Fibroblast of pulmonary artery (primary cell): ENCODE results near the gene LY86.

Experiments used
- DNase-seq: peaks from one replicate; pipeline ENCODE4 v3.0.0-alpha.2; 2010; ENCODE audit warnings: low read depth
- H3K4me3 ChIP-seq: replicated peaks from 2 replicates; pipeline ENCODE4 v1.5.1; 2011; ENCODE audit warnings: low read depth, mild to moderate bottlenecking, control low read depth, low read length, moderate library complexity
- CTCF ChIP-seq: IDR thresholded peaks from 2 replicates; pipeline ENCODE4 v1.5.1; 2011; ENCODE audit warnings: mild to moderate bottlenecking, control low read depth, low read length, inconsistent platforms; ENCODE audit errors: missing control alignments

Gene LY86

GRCh38 chr6:6622501-6622900 is 34.0 kb downstream of the LY86 start:
- TF ChIP-seq CTCF = no peak
- DNase-seq = no peak
- H3K4me3 ChIP-seq = no peak overlapping the region

GRCh38 chr6:6623553-6623952 is 35.0 kb downstream of the LY86 start:
- no peak for TF ChIP-seq CTCF
- H3K4me3 ChIP-seq = no peak overlapping the region
- no peak for DNase-seq

- H3K4me3 ChIP-seq = no peak overlapping the region
- DNase-seq = no peak
- TF ChIP-seq CTCF = no peak
Measured at GRCh38 chr6:6624269-6624990, 35.9 kb downstream of the LY86 start.

- no peak for DNase-seq
- no peak for TF ChIP-seq CTCF
- H3K4me3 ChIP-seq = no peak overlapping the region
Measured at GRCh38 chr6:6626187-6626586, 37.7 kb downstream of the LY86 start.

- no peak for TF ChIP-seq CTCF
- H3K4me3 ChIP-seq = no peak overlapping the region
- DNase-seq = peak; percentile 22
Measured at GRCh38 chr6:6629402-6629801, 40.9 kb downstream of the LY86 start.

- H3K4me3 ChIP-seq = no peak overlapping the region
- TF ChIP-seq CTCF = no peak
- DNase-seq = no peak
Measured at GRCh38 chr6:6631053-6631452, 42.5 kb downstream of the LY86 start.
